Myocyte (in vitro differentiated cells): Measurements from ENCODE around the gene CCDC117. TPM values are rescaled to one million over a fixed set of nuclear protein-coding genes. Genes with fewer than 3 reads are reported as not detected.

ENCODE experiments used
- DNase-seq: peaks from one replicate; pipeline ENCODE4 v3.0.0-alpha.2; 2012; ENCODE audit warnings: low read depth
- total RNA-seq: library from RNA; depleted of rRNA; stranded (reverse); fragments of >200 nt; gene quantifications from 2 replicates; pipeline ENCODE4 v1.2.3, GENCODE V29; 2014

The CCDC117 gene
- total RNA-seq, 1 donor from 2014 or later: 37.1 TPM

- DNase-seq: no peak
Measured at GRCh38 chr22:28826921-28827320, 54.4 kb downstream of the CCDC117 start.

- peak; percentile 68 for DNase-seq
Measured at GRCh38 chr22:28829358-28830181, 57.1 kb downstream of the CCDC117 start.

- no peak for DNase-seq
Measured at GRCh38 chr22:28830441-28830840, 57.9 kb downstream of the CCDC117 start.

GRCh38 chr22:28831140-28832072 lies 58.9 kb downstream of the CCDC117 start:
- DNase-seq: no peak

- DNase-seq: no peak
Measured at GRCh38 chr22:28832731-28833130, 60.2 kb downstream of the CCDC117 start.

- no peak for DNase-seq
Measured at GRCh38 chr22:28833276-28833923, 60.9 kb downstream of the CCDC117 start.

GRCh38 chr22:28835630-28836189 lies 63.2 kb downstream of the CCDC117 start:
- DNase-seq: no peak

- no peak for DNase-seq
Measured at GRCh38 chr22:28837640-28838039, 65.1 kb downstream of the CCDC117 start.

Other genes with a start within 250 kb of the CCDC117 start
- gene TTC28, start 92.9 kb upstream of the CCDC117 start, total RNA-seq: 3.2 and 5.9 TPM in 2 replicates
- gene CHEK2, start 30.9 kb upstream of the CCDC117 start, total RNA-seq: 6.6 and 10.9 TPM in 2 replicates
- gene HSCB, start 30.7 kb upstream of the CCDC117 start, total RNA-seq: 15.6 and 20.8 TPM in 2 replicates
- 166 and 224 TPM in 2 replicates for gene XBP1, start 27.9 kb downstream of the CCDC117 start, total RNA-seq
- 12.3 and 13.9 TPM in 2 replicates for gene ZNRF3, start 110.9 kb downstream of the CCDC117 start, total RNA-seq